GM23338 (cell line): ENCODE measurements around the gene MAP7D3.

Experiments
- EZH2 ChIP-seq: fragments of 200-600 bp; sonication (generic); IDR thresholded peaks from one replicate; pipeline ENCODE4 v1.8.0; 2017; ENCODE audit warnings: antibody characterized with exemption, mild to moderate bottlenecking, low read depth; ENCODE audit not compliant: unreplicated experiment
- EZH2phosphoT487 ChIP-seq: fragments of 200-600 bp; sonication (generic); IDR thresholded peaks from one replicate; pipeline ENCODE4 v1.8.1; 2018; ENCODE audit warnings: antibody characterized with exemption; ENCODE audit not compliant: unreplicated experiment
- NANOG ChIP-seq: IDR thresholded peaks from 2 replicates; pipeline ENCODE4 v1.6.1; 2016; ENCODE audit warnings: antibody characterized with exemption, borderline replicate concordance
- POLR2AphosphoS5 ChIP-seq: IDR thresholded peaks from 2 replicates; pipeline ENCODE4 v1.6.1; 2016; ENCODE audit warnings: antibody characterized with exemption, low read depth
- STAT1 ChIP-seq: IDR thresholded peaks from one replicate; pipeline ENCODE4 v1.6.1; 2016; ENCODE audit warnings: antibody characterized with exemption; ENCODE audit not compliant: unreplicated experiment
- ZNF114 ChIP-seq: fragments of 250-450 bp; sonication (Bioruptor Pico); IDR thresholded peaks from 2 replicates; pipeline ENCODE4 v1.5.0; 2020; ENCODE audit warnings: mild to moderate bottlenecking, moderate library complexity
- ZNF331 ChIP-seq: fragments of 250-450 bp; sonication (Bioruptor Pico); IDR thresholded peaks from 2 replicates; pipeline ENCODE4 v1.5.0; 2020; ENCODE audit warnings: low read depth, mild to moderate bottlenecking, moderate library complexity
- TF ChIP-seq, protein P1 (sequence below), 2 experiments: fragments of 200-600 bp in 1 of 2; sonication (generic) in 1 of 2; conservative IDR thresholded peaks; 2 replicates each; pipeline versions ENCODE4 v1.5.1 to v1.6.1; 2016 to 2017; ENCODE audit warnings: antibody characterized with exemption in 2 of 2, low read depth in 2 of 2, mild to moderate bottlenecking in 2 of 2, moderate library complexity in 1 of 2
- TF ChIP-seq, protein P2 (sequence below): IDR thresholded peaks from one replicate; pipeline ENCODE4 v1.6.1; 2018; ENCODE audit warnings: antibody characterized with exemption; ENCODE audit not compliant: unreplicated experiment
- TF ChIP-seq, protein P3 (sequence below): IDR thresholded peaks from 2 replicates; pipeline ENCODE4 v1.6.1; 2016; ENCODE audit warnings: antibody characterized with exemption

DNA sequence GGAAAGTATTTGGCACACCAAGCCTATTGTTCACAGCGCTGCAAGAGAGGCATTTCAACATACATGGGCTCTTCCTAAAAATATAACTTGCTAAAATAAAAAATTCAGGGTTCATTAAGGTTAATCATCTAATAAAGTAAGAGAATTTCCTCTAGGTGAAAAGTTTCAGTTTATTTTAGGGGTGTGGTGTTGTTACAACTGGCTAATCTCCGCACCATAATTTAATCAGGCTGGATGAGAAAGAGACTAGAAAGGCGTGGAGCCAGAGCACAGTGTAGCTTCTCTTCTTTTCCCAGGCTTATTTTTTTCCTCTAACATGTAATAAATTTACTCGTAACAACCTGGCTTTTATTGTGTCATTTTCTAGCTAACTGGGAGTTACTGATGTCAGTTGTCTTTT, 56.0 kb downstream of the MAP7D3 start:
- TF ChIP-seq, protein P1, sequence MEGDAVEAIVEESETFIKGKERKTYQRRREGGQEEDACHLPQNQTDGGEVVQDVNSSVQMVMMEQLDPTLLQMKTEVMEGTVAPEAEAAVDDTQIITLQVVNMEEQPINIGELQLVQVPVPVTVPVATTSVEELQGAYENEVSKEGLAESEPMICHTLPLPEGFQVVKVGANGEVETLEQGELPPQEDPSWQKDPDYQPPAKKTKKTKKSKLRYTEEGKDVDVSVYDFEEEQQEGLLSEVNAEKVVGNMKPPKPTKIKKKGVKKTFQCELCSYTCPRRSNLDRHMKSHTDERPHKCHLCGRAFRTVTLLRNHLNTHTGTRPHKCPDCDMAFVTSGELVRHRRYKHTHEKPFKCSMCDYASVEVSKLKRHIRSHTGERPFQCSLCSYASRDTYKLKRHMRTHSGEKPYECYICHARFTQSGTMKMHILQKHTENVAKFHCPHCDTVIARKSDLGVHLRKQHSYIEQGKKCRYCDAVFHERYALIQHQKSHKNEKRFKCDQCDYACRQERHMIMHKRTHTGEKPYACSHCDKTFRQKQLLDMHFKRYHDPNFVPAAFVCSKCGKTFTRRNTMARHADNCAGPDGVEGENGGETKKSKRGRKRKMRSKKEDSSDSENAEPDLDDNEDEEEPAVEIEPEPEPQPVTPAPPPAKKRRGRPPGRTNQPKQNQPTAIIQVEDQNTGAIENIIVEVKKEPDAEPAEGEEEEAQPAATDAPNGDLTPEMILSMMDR (conservative IDR thresholded peaks at IDR 0.05; ENCODE audit: low read depth in 2 of 2) = no peak
- TF ChIP-seq POLR2AphosphoS5 = no peak
- TF ChIP-seq EZH2 = no peak
- TF ChIP-seq NANOG = no peak
- TF ChIP-seq, protein P2, sequence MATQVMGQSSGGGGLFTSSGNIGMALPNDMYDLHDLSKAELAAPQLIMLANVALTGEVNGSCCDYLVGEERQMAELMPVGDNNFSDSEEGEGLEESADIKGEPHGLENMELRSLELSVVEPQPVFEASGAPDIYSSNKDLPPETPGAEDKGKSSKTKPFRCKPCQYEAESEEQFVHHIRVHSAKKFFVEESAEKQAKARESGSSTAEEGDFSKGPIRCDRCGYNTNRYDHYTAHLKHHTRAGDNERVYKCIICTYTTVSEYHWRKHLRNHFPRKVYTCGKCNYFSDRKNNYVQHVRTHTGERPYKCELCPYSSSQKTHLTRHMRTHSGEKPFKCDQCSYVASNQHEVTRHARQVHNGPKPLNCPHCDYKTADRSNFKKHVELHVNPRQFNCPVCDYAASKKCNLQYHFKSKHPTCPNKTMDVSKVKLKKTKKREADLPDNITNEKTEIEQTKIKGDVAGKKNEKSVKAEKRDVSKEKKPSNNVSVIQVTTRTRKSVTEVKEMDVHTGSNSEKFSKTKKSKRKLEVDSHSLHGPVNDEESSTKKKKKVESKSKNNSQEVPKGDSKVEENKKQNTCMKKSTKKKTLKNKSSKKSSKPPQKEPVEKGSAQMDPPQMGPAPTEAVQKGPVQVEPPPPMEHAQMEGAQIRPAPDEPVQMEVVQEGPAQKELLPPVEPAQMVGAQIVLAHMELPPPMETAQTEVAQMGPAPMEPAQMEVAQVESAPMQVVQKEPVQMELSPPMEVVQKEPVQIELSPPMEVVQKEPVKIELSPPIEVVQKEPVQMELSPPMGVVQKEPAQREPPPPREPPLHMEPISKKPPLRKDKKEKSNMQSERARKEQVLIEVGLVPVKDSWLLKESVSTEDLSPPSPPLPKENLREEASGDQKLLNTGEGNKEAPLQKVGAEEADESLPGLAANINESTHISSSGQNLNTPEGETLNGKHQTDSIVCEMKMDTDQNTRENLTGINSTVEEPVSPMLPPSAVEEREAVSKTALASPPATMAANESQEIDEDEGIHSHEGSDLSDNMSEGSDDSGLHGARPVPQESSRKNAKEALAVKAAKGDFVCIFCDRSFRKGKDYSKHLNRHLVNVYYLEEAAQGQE = no peak
- TF ChIP-seq, protein P3, sequence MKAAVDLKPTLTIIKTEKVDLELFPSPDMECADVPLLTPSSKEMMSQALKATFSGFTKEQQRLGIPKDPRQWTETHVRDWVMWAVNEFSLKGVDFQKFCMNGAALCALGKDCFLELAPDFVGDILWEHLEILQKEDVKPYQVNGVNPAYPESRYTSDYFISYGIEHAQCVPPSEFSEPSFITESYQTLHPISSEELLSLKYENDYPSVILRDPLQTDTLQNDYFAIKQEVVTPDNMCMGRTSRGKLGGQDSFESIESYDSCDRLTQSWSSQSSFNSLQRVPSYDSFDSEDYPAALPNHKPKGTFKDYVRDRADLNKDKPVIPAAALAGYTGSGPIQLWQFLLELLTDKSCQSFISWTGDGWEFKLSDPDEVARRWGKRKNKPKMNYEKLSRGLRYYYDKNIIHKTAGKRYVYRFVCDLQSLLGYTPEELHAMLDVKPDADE = no peak
- TF ChIP-seq EZH2phosphoT487 = no peak
- TF ChIP-seq STAT1 = no peak
- TF ChIP-seq ZNF331 (CRISPR knock-in tag) = no peak
- no peak for TF ChIP-seq ZNF114 (CRISPR knock-in tag)
